Measurements from ENCODE around the gene RSBN1.
"Not testable (repeated sequence)": the region's sequence is repeated elsewhere in the genome, so short reads cannot be mapped to it uniquely, and the experiment has no call there.

The RSBN1 gene

DNA sequence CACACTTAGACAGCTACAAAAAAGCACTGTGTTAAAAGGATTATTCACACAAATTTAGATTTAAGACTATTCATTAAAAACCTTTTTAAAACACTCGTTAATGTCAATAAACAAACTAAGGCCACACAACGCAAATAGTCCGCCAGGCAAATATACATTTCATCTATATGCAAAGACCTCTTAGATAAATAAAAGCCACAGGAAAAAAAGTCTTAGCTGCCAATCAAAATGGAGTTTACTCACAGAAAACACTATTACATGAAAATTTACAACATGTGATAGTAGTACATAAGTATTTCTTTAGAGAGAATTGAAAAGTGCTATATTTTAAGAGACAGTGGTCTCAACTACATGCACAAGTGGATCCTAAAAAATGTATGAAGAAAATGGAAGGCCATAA lies 50.3 kb downstream of the RSBN1 start:
- ChIA-PET CTCF (interaction anchor here (0.6 to 0.7 kb wide), 3 partner anchors 26 to 585 kb away, joined by 3 to 8 read pairs (median 7); no protein-coding TSS in a partner anchor), POLR2A (ENCODE audit: low non-redundant PET) (no interaction called here)
- DNase-seq (ENCODE audit: low spot score), result no peak

DNA sequence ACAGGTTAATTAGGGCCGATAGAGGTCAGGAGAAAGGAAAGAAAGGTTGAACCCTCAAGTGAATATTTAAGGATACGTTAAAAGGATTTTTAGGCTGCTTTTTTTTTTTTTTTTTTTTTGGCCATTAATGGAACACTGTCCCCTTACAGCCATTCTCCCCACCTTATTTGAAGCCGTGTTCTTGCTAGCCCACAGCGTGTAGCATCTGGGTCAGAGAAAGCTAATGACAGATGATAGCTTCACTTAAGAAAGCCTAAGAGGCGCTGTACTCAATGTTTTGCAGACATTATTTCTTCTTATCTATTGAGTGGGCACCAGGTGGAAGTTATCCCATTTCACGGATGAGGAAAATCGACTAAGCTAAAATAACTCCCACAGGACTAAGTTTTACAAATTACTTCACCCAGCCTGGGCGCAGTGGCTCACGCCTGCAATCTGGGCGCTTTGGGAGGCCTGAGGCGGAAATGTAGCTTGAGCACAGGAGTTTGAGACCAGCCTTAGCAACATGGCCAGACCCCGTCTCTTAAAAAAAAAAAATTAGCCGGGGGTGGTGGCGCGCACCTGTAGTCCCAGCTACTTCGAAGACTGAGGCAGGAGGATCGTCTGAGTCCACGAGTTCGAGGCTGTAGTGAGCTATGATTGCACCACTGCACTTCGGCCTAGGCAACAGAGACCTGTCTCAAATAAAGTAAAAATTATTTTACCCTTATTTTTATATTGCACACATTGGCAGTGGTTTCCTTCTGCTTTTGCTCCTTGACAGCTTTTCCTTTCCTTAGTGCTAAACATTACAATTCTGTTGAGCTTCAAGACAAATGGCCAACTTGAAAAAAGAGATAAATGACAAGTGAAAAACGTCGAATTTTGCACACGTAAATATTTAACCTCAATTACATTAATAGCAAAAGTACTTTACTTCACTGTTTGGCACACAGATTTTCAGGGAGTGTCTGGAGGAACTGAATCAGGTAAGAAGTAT lies 51.9 kb downstream of the RSBN1 start:
- peak overlapping the region; percentile 93 for H3K27ac ChIP-seq
- CTCF ChIA-PET, result interaction anchor here (0.6 to 1.5 kb wide), 6 partner anchors 12 to 1160 kb away, joined by 3 to 5 read pairs (median 4); partner anchors contain the start of gene LRIG2

More for the DNA sequence above, 50.3 kb downstream of the RSBN1 start:
- H3K27ac ChIP-seq, result no peak overlapping the region
- TF ChIP-seq, protein P1, sequence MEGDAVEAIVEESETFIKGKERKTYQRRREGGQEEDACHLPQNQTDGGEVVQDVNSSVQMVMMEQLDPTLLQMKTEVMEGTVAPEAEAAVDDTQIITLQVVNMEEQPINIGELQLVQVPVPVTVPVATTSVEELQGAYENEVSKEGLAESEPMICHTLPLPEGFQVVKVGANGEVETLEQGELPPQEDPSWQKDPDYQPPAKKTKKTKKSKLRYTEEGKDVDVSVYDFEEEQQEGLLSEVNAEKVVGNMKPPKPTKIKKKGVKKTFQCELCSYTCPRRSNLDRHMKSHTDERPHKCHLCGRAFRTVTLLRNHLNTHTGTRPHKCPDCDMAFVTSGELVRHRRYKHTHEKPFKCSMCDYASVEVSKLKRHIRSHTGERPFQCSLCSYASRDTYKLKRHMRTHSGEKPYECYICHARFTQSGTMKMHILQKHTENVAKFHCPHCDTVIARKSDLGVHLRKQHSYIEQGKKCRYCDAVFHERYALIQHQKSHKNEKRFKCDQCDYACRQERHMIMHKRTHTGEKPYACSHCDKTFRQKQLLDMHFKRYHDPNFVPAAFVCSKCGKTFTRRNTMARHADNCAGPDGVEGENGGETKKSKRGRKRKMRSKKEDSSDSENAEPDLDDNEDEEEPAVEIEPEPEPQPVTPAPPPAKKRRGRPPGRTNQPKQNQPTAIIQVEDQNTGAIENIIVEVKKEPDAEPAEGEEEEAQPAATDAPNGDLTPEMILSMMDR (conservative IDR thresholded peaks at IDR 0.05; ENCODE audit: low read depth), result no peak

DNA sequence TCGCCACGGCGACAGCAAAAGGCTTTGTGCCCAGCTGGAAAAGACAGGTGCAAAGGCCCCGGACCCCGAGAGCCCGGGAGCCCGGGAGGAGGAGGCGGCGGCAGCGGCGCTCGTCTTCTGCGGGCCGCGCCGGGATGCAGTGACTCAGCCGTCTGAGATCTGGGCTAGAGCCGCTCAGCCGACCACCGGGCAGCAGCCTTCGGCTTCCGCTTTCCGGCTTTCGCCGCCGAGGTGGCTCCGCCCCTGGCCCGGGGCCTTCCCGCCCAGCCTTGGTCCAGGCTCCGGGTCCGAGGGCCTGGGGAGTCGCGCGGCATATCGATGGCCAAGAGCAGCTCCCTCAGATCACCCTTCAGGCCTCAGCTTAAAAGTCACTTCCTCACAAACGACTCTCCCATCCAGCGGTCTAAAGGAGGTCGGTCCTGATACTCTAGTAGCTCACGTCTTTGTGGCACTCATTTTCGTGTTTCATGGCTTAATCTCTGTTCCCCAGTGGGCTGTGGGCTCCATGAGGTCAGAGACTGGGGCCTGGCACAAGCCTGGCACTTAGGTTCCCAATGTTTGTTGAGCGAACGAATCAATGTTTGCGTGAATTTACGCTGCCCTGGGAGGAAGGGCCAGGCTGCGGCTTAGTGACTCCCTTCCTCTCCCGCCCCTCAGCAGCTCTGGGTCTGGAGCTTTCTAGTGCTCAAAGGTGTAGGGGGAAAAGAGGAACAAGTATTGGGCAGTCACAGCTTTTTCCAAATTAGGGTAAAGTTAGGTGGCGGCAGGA lies 52.8 kb downstream of the RSBN1 start, which contains the start of gene PHTF1:
TSS of gene PHTF1 (minus strand) at position 154 of the 769 bp plus-strand sequence. CDS start 783 bp downstream, outside the sequence.
- peak; percentile 62 for DNase-seq (ENCODE audit: low spot score)
- H3K27ac ChIP-seq, result peak within 1 kb of the TSS; percentile 93
- CTCF ChIA-PET, result interaction anchor here (0.7 to 1.5 kb wide), 3 partner anchors 33 to 687 kb away, joined by 3 to 5 read pairs (median 4); partner anchors contain the start of gene LRIG2
- POLR2A ChIA-PET (ENCODE audit: low non-redundant PET), result interaction anchor here (0.5 kb wide), 1 partner anchor 42 kb away, joined by 4 read pairs; no protein-coding TSS in a partner anchor
- TF ChIP-seq, protein P1 (conservative IDR thresholded peaks at IDR 0.05; ENCODE audit: low read depth), result no peak

More for the DNA sequence above, 51.9 kb downstream of the RSBN1 start:
- no peak for DNase-seq (ENCODE audit: low spot score)
- TF ChIP-seq, protein P1 (conservative IDR thresholded peaks at IDR 0.05; ENCODE audit: low read depth), result no peak
- POLR2A ChIA-PET (ENCODE audit: low non-redundant PET), result interaction anchor here (0.5 kb wide), 1 partner anchor 41 kb away, joined by 4 read pairs; no protein-coding TSS in a partner anchor

DNA sequence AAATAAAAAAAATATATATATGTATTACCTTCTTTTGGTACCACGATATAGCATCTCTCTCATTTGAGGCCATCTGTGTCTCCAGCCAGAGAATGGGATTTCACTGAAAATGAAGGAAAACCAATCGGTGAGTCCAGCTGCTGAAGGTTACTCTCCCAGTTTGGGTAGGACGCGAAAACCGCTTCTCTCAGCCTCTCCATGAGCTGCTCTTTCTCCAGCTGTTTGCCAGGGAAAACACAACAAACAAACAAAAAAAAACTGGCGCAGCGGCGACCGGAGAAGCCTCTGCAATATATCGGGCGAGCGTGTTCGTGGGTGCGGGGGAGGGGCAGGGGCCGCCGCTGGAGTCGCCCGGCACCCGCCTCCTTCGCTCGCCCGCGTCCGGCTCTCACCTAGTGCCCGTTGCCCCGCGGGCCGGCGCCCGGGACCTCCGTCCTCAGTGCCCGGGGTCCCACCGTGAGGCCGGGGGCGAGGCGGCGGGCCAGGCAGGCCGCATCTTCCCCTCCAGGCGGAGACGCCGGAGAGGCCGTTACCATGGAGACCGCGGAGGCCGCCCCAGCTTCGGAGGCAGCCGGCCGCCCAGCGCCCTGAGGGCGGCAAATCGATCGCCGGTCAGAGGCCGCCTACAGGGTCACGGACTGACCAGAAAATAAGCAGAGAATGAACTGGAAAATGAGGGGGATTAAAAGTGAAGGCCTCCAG lies 53.5 kb downstream of the RSBN1 start:
- peak; percentile 39 for DNase-seq (ENCODE audit: low spot score)
- POLR2A ChIA-PET (ENCODE audit: low non-redundant PET), result no interaction called here
- peak overlapping the region; percentile 93 for H3K27ac ChIP-seq
- TF ChIP-seq, protein P1 (conservative IDR thresholded peaks at IDR 0.05; ENCODE audit: low read depth), result no peak
- CTCF ChIA-PET, result interaction anchor here (1.1 to 1.5 kb wide), 2 partner anchors 16 to 34 kb away, joined by 5 to 7 read pairs; no protein-coding TSS in a partner anchor

DNA sequence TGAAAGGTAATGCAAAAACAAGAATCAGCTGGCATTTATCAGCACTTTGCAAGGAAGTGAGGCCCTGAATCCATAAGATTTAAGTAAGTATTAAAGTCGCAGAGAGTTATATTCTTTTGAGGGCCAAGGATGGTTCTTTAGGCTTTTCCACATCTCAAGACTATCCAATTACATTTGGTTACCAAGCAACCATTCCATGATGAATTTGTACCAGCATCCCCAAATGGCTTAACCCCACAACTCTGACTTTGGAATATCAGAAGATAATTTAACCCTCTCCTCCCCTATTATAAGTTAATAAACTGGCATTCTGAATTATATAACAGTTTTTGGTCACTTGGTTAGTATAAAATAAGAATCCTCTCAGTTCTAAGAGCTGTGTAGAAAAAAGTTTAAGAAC lies 55.8 kb downstream of the RSBN1 start:
- DNase-seq (ENCODE audit: low spot score), result no peak
- TF ChIP-seq, protein P1 (conservative IDR thresholded peaks at IDR 0.05; ENCODE audit: low read depth), result no peak
- CTCF ChIA-PET, result no interaction called here
- POLR2A ChIA-PET (ENCODE audit: low non-redundant PET), result no interaction called here
- no peak overlapping the region for H3K27ac ChIP-seq

DNA sequence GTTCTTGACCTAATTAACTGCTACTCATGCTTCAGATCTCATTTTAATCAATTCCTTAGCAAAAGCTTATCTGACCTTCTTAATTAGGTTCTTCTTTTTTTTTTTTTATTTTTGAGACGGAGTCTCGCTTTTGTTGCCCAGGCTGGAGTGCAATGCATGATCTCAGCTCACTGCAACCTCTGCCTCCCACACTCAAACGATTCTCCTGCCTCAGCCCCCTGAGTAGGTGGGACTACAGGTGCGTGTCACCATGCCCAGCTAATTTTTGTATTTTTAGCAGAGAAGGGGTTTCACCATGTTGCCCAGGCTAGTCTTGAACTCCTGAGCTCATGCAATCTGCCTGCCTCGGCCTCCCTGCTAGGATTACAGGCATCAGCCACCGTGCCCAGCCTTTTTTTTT lies 58.9 kb downstream of the RSBN1 start:
- H3K27ac ChIP-seq; DNase-seq (ENCODE audit: low spot score); POLR2A ChIA-PET (ENCODE audit: low non-redundant PET): not testable (repeated sequence)
- CTCF ChIA-PET, result interaction anchor here (0.6 kb wide), 1 partner anchor 19 kb away, joined by 5 read pairs; no protein-coding TSS in a partner anchor

Data from RWPE1 (cell line).